Measurements from ENCODE around the gene GABBR2.

GABBR2 gene

GRCh38 chr9:98724810-98725530, 16.2 kb upstream of the GABBR2 start:
- no peak for DNase-seq

- no peak for DNase-seq
Measured at GRCh38 chr9:98721643-98722042, 12.9 kb upstream of the GABBR2 start.

- no peak for DNase-seq
Measured at GRCh38 chr9:98720402-98720801, 11.7 kb upstream of the GABBR2 start.

GRCh38 chr9:98719055-98719454, 10.3 kb upstream of the GABBR2 start:
- no peak for DNase-seq

- DNase-seq: no peak
Measured at GRCh38 chr9:98714833-98715232, 6.1 kb upstream of the GABBR2 start.

- no peak for DNase-seq
Measured at GRCh38 chr9:98712987-98713386, 4.3 kb upstream of the GABBR2 start.

GRCh38 chr9:98709968-98710965, 1.5 kb upstream of the GABBR2 start:
- DNase-seq: no peak

GRCh38 chr9:98708103-98708932, 417 bp downstream of the GABBR2 start:
- DNase-seq: no peak

- DNase-seq: peak in 48 of 58 donors; percentile 7 to 71 (median 32)
Measured at GRCh38 chr9:98707166-98708102, 1.3 kb downstream of the GABBR2 start.

- DNase-seq: peak in 7 of 58 donors; percentile 11 to 69 (median 47)
Measured at GRCh38 chr9:98706651-98707165, 2.0 kb downstream of the GABBR2 start.

- no peak for DNase-seq
Measured at GRCh38 chr9:98702835-98703380, 5.8 kb downstream of the GABBR2 start.

GRCh38 chr9:98702340-98702739, 6.4 kb downstream of the GABBR2 start:
- no peak for DNase-seq

- no peak for DNase-seq
Measured at GRCh38 chr9:98701576-98701975, 7.2 kb downstream of the GABBR2 start.

GRCh38 chr9:98700801-98701200, 7.9 kb downstream of the GABBR2 start:
- no peak for DNase-seq

- DNase-seq: no peak
Measured at GRCh38 chr9:98698856-98699255, 9.9 kb downstream of the GABBR2 start.

- no peak for DNase-seq
Measured at GRCh38 chr9:98694943-98695342, 13.8 kb downstream of the GABBR2 start.

- DNase-seq: no peak
Measured at GRCh38 chr9:98692392-98692791, 16.3 kb downstream of the GABBR2 start.

- DNase-seq: no peak
Measured at GRCh38 chr9:98691890-98692289, 16.8 kb downstream of the GABBR2 start.

- DNase-seq: no peak
Measured at GRCh38 chr9:98690686-98691085, 18.0 kb downstream of the GABBR2 start.

Measured in anterior cingulate cortex (tissue), 58 donors.